ENCODE measurements around the gene B3GNT9.
A peak's percentile ranks its signal among the peaks of the same experiment; 100 is the strongest.

DNA sequence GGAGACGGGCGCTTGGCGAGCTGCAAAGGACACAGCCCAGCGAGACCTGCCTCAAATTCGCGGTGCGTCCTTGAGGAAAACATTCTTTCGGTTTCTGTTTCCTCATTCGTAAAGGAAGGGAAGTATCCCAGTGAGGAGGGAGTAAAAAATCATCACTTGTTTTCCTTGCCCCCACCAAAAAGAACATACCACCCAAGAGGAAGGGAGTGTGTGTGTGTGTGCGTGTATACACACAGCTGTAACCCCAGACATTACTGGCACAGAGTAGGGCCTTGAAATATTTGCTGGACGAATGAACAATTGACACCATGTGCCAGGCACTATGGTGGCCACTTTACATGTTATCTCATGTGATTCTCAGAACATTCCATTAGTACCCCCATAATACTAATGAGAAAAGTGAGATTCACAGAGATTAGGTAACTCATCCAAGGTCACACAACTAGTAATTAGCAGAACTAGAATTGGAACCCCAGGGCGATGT lies 34.9 kb upstream of the B3GNT9 start:
- TF ChIP-seq, protein P1, sequence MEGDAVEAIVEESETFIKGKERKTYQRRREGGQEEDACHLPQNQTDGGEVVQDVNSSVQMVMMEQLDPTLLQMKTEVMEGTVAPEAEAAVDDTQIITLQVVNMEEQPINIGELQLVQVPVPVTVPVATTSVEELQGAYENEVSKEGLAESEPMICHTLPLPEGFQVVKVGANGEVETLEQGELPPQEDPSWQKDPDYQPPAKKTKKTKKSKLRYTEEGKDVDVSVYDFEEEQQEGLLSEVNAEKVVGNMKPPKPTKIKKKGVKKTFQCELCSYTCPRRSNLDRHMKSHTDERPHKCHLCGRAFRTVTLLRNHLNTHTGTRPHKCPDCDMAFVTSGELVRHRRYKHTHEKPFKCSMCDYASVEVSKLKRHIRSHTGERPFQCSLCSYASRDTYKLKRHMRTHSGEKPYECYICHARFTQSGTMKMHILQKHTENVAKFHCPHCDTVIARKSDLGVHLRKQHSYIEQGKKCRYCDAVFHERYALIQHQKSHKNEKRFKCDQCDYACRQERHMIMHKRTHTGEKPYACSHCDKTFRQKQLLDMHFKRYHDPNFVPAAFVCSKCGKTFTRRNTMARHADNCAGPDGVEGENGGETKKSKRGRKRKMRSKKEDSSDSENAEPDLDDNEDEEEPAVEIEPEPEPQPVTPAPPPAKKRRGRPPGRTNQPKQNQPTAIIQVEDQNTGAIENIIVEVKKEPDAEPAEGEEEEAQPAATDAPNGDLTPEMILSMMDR (IDR thresholded peaks at IDR 0.05): 0 out of 2 replicates have a peak, but pooled peaks have one; percentile 2
- no peak for TF ChIP-seq RFX5 (IDR thresholded peaks at IDR 0.05; ENCODE audit: low read length)
- TF ChIP-seq TAF1 (IDR thresholded peaks at IDR 0.05; ENCODE audit: borderline replicate concordance, low read depth, low read length): no peak
- TF ChIP-seq, protein P2, sequence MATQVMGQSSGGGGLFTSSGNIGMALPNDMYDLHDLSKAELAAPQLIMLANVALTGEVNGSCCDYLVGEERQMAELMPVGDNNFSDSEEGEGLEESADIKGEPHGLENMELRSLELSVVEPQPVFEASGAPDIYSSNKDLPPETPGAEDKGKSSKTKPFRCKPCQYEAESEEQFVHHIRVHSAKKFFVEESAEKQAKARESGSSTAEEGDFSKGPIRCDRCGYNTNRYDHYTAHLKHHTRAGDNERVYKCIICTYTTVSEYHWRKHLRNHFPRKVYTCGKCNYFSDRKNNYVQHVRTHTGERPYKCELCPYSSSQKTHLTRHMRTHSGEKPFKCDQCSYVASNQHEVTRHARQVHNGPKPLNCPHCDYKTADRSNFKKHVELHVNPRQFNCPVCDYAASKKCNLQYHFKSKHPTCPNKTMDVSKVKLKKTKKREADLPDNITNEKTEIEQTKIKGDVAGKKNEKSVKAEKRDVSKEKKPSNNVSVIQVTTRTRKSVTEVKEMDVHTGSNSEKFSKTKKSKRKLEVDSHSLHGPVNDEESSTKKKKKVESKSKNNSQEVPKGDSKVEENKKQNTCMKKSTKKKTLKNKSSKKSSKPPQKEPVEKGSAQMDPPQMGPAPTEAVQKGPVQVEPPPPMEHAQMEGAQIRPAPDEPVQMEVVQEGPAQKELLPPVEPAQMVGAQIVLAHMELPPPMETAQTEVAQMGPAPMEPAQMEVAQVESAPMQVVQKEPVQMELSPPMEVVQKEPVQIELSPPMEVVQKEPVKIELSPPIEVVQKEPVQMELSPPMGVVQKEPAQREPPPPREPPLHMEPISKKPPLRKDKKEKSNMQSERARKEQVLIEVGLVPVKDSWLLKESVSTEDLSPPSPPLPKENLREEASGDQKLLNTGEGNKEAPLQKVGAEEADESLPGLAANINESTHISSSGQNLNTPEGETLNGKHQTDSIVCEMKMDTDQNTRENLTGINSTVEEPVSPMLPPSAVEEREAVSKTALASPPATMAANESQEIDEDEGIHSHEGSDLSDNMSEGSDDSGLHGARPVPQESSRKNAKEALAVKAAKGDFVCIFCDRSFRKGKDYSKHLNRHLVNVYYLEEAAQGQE (IDR thresholded peaks at IDR 0.05; ENCODE audit: low read depth, low read length): no peak
- TF ChIP-seq YY1 (IDR thresholded peaks at IDR 0.05; ENCODE audit: low read depth): no peak
- no peak for TF ChIP-seq RCOR1 (IDR thresholded peaks at IDR 0.05; ENCODE audit: low read length)
- no peak for TF ChIP-seq TEAD4 (IDR thresholded peaks at IDR 0.05; ENCODE audit: borderline replicate concordance, insufficient read depth)
- TF ChIP-seq POLR2AphosphoS5 (IDR thresholded peaks at IDR 0.05; ENCODE audit: low read depth, low read length): no peak
- no peak for TF ChIP-seq RAD21 (IDR thresholded peaks at IDR 0.05; ENCODE audit: low read length)

All from SK-N-SH (cell line).